ENCODE data around the gene FN1. TPM values are rescaled to one million over a fixed set of nuclear protein-coding genes. Genes with fewer than 3 reads are reported as not detected.
"Not testable (repeated sequence)": the region's sequence is repeated elsewhere in the genome, so short reads cannot be mapped to it uniquely, and the experiment has no call there.

Gene FN1
- total RNA-seq, 2 donors from 2014 or later: 27.4 to 53.7 TPM

DNA sequence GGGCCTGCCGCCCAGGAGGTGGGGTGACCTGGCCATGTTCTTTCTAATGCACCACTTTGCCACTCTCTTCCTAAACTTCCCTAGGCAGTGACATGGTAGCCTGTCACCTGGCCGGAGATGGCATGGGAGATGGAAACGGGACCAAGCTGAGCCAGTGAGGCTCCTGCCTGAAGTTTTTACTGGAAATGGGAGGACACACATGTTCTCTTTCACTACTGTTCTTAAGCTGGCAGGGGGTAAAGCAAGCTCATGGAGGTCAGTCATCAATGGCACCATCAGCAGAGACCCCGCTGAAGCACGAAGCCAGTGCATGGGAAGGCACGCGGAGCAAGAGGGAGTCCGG lies 73.3 kb downstream of the FN1 start:
- intact Hi-C loops (cut with DNase I): no loop called here
- peaks cover 0 to 3% of the 10 kb centered on the region in 2 donors for H3K36me3 ChIP-seq (replicated peaks in 1 of 2; ENCODE audit: insufficient read depth in 1 of 2, low read depth in 2 of 2)

DNA sequence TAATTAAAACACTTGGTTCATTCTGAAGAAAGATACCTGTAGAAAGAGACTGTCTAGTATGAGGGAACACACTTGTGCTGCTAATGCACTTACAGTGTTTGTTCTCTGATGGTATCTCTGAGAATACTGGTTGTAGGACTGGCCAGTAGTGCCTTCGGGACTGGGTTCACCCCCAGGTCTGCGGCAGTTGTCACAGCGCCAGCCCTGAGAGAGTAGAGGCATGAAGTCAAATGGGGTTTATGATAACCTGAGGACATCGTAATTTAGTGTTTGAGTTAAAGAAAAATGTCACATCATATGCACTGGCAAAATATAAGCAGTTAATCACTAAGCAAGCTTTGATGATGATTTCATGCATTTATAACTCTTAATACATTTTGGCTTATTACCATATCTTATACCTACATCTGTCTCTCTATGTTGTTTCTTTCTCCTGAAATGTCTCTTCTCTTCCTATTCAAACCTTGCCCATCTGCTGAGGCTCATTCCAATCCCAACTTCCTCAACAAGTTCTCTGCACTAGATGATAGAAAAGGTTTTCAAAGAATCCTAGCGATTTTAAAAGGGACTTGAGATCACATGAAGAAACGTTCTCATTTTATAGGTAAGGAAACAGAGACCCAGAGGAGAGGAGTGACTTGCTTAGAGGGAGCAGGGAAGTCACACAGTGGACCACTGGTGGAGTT lies 73.8 kb downstream of the FN1 start:
- no peaks in the 10 kb centered on the region for H3K27me3 ChIP-seq
- no peak overlapping the region for H3K4me3 ChIP-seq
- H3K36me3 ChIP-seq (replicated peaks in 1 of 2; ENCODE audit: insufficient read depth in 1 of 2, low read depth in 2 of 2): peaks cover 0 to 3% of the 10 kb centered on the region in 2 donors
- no peak for DNase-seq
- no peaks in the 10 kb centered on the region for H3K4me1 ChIP-seq
- H3K27ac ChIP-seq: no peak overlapping the region
- WGBS, 2 donors: 74 to 89% methylated on average over 6 of the region's 6 CpGs
- ATAC-seq: no peak
- intact Hi-C loops (cut with DNase I): no loop called here
- no peak for TF ChIP-seq POLR2A (IDR thresholded peaks at IDR 0.05)
- TF ChIP-seq, protein P1, sequence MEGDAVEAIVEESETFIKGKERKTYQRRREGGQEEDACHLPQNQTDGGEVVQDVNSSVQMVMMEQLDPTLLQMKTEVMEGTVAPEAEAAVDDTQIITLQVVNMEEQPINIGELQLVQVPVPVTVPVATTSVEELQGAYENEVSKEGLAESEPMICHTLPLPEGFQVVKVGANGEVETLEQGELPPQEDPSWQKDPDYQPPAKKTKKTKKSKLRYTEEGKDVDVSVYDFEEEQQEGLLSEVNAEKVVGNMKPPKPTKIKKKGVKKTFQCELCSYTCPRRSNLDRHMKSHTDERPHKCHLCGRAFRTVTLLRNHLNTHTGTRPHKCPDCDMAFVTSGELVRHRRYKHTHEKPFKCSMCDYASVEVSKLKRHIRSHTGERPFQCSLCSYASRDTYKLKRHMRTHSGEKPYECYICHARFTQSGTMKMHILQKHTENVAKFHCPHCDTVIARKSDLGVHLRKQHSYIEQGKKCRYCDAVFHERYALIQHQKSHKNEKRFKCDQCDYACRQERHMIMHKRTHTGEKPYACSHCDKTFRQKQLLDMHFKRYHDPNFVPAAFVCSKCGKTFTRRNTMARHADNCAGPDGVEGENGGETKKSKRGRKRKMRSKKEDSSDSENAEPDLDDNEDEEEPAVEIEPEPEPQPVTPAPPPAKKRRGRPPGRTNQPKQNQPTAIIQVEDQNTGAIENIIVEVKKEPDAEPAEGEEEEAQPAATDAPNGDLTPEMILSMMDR (IDR thresholded peaks at IDR 0.05): no peak
- no peaks in the 10 kb centered on the region for H3K9me3 ChIP-seq

More for the DNA sequence above, 73.3 kb downstream of the FN1 start:
- Histone ChIP-seq H3K4me3 (no peak overlapping the region), H3K9me3 (no peaks in the 10 kb centered on the region), H3K27ac (no peak overlapping the region), H3K27me3 (no peaks in the 10 kb centered on the region), H3K4me1 (no peaks in the 10 kb centered on the region)
- ATAC-seq (no peak), DNase-seq (no peak)
- WGBS, 2 donors: 95 to 97% methylated on average over 8 of the region's 8 CpGs
- TF ChIP-seq POLR2A (IDR thresholded peaks at IDR 0.05): no peak
- TF ChIP-seq, protein P1 (IDR thresholded peaks at IDR 0.05): no peak

DNA sequence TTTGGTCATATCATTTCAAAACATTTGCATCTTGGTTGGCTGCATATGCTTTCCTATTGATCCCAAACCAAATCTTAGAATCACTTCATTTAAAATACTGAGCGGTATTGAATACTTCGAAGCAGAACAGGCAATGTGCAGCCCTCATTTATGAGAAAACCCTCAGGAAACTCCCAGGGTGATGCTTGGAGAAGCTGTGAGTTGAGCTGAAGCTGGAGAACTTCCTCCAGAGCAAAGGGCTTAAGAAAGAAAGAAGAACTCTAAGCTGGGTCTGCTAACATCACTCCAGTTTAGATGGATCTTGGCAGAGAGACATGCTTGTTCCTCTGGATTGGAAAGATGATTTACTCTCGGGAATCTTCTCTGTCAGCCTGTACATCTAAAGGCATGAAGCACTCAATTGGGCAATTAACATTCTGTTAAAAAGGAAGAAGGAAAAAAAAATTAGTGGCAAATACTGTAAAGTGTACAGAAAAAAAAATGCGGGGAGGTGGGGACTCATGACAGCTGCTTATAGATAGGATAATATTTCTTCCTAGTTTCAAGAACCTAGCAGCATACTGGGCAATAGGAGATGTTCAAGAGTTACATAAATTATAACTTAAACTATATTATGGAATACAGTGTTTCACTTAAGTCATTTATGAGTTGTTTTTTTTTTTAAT lies 74.5 kb downstream of the FN1 start:
- no peak for TF ChIP-seq POLR2A (IDR thresholded peaks at IDR 0.05)
- TF ChIP-seq, protein P1 (IDR thresholded peaks at IDR 0.05): no peak
- H3K27me3 ChIP-seq: no peaks in the 10 kb centered on the region
- WGBS, 2 donors: 93% methylated on average over 4 of the region's 4 CpGs
- no peak overlapping the region for H3K27ac ChIP-seq
- no peaks in the 10 kb centered on the region for H3K4me1 ChIP-seq
- intact Hi-C loops (cut with DNase I): no loop called here
- H3K36me3 ChIP-seq (replicated peaks in 1 of 2; ENCODE audit: insufficient read depth in 1 of 2, low read depth in 2 of 2): peaks cover 0 to 3% of the 10 kb centered on the region in 2 donors
- H3K9me3 ChIP-seq: no peaks in the 10 kb centered on the region
- no peak for DNase-seq
- ATAC-seq: no peak
- H3K4me3 ChIP-seq: no peak overlapping the region

DNA sequence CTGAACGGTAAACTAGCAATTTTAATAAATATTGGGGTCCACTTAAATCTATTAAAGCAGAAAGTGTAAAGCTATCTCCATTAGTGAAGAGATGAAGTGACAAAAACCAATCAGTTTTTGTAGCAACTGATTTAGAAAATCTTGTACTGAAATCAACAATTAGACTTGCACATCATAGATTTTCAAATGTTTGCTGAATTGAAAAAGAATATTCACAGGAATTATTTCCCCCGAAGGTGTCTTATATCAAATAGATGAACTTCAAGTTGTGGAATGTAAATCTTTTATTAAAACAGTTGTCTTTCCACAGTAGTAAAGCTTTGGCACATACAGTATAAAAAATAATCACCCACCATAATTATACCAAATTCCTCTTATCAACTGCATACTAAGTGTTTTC lies 75.3 kb downstream of the FN1 start:
- intact Hi-C loops (cut with DNase I): no loop called here
- TF ChIP-seq, protein P1 (IDR thresholded peaks at IDR 0.05): no peak
- ATAC-seq: no peak
- no peak for DNase-seq
- H3K4me1 ChIP-seq: no peaks in the 10 kb centered on the region
- H3K4me3 ChIP-seq: no peak overlapping the region
- no peak overlapping the region for H3K27ac ChIP-seq
- H3K27me3 ChIP-seq: no peaks in the 10 kb centered on the region
- H3K9me3 ChIP-seq: no peaks in the 10 kb centered on the region
- 85 to 94% methylated on average over 2 of the region's 2 CpGs for WGBS, 2 donors
- peaks cover 0 to 3% of the 10 kb centered on the region in 2 donors for H3K36me3 ChIP-seq (replicated peaks in 1 of 2; ENCODE audit: insufficient read depth in 1 of 2, low read depth in 2 of 2)

DNA sequence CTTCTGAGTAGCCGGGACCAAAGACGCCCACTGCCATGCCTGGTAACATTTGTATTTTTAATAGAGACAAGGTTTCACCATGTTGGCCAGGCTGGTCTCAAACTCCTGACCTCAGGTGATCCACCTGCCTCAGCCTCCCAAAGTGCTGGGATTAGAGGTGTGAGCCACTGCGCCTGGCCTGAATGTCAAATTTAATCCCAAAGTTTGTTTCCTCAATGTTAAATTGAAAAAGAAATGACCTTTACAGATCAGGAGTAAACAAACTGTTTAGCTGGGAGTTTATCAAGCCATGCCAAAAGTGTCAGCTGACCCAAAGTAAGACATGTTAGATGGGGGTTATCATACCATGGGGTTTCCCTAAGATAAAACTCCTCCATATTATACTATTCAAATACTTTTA lies 75.8 kb downstream of the FN1 start:
- intact Hi-C loops (cut with DNase I); H3K4me3 ChIP-seq; H3K9me3 ChIP-seq; H3K4me1 ChIP-seq; DNase-seq; H3K27me3 ChIP-seq; H3K36me3 ChIP-seq (replicated peaks in 1 of 2; ENCODE audit: insufficient read depth in 1 of 2, low read depth in 2 of 2); ATAC-seq; H3K27ac ChIP-seq: not testable (repeated sequence)
- WGBS, 2 donors: 98 to 100% methylated on average over 3 of the region's 3 CpGs

Data from body of pancreas (tissue), 4 donors.